ENCODE measurements around the gene DGKD. TPM values are rescaled to one million over a fixed set of nuclear protein-coding genes. Genes with fewer than 3 reads are reported as not detected.
A peak's percentile ranks its signal among the peaks of the same experiment; 100 is the strongest.

DGKD gene
- total and polyA plus RNA-seq, 11 donors = 15.5 to 88.6 (median 43.0) TPM

- peaks cover 0 to 93% (median 69%) of the 10 kb centered on the region in 9 donors for H3K36me3 ChIP-seq
- intact Hi-C loops (cut with DNase I) = no loop called here
- 58 to 75% (median 69%) methylated on average over 5 of the region's 5 CpGs for WGBS, 4 donors
- no peak overlapping the region for H3K27ac ChIP-seq
- no peaks in the 10 kb centered on the region for H3K27me3 ChIP-seq
- no peak for TF ChIP-seq CTCF (IDR thresholded peaks at IDR 0.05)
- no peak for TF ChIP-seq POLR2A (IDR thresholded peaks at IDR 0.05)
- DNase-seq (no peak), ATAC-seq (no peak)
- H3K9me3 ChIP-seq = no peaks in the 10 kb centered on the region
- H3K4me3 ChIP-seq = no peak overlapping the region
- H3K4me1 ChIP-seq = peaks cover 0 to 21% (median 9%) of the 10 kb centered on the region in 12 donors
Observed at GRCh38 chr2:233482616-233483015, 128.3 kb downstream of the DGKD start.

- intact Hi-C loops (cut with DNase I) = no loop called here
- no peak overlapping the region for H3K27ac ChIP-seq
- peaks cover 0 to 90% (median 81%) of the 10 kb centered on the region in 9 donors for H3K36me3 ChIP-seq
Observed at GRCh38 chr2:233485726-233486125, 131.4 kb downstream of the DGKD start.

DNA sequence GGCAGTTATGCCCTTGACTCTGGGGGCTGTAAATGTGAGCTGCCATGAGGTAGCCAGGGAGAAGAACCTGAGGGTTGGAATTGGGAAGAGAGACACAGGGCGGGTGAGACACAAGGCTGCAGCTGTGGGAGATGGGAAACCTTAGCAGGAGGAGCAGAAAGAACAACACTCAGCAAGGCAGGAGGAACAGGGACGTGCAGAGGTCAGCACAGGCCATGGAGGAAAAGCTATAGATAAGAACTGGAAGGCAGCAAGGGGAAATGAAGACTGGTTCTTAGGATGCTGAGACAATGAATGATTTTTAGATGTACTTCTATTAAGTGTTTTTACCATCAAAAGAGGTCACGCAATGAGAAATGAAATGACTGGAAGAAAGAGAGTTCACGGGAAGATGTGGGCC lies 132.1 kb downstream of the DGKD start:
- H3K9me3 ChIP-seq = no peaks in the 10 kb centered on the region
- intact Hi-C loops (cut with DNase I) = no loop called here
- peaks cover 0 to 92% (median 82%) of the 10 kb centered on the region in 9 donors for H3K36me3 ChIP-seq
- DNase-seq (no peak), ATAC-seq (no peak)
- H3K4me3 ChIP-seq = no peak overlapping the region
- TF ChIP-seq POLR2A (IDR thresholded peaks at IDR 0.05) = no peak
- no peak for TF ChIP-seq CTCF (IDR thresholded peaks at IDR 0.05)
- 81 to 90% (median 84%) methylated on average over 4 of the region's 4 CpGs for WGBS, 4 donors
- peaks cover 0 to 19% (median 9%) of the 10 kb centered on the region in 12 donors for H3K4me1 ChIP-seq
- H3K27ac ChIP-seq = peak overlapping the region in 5 of 12 donors; percentile 10 to 69 (median 44)
- H3K27me3 ChIP-seq = no peaks in the 10 kb centered on the region

More at GRCh38 chr2:233485726-233486125, 131.4 kb downstream of the DGKD start:
- no peaks in the 10 kb centered on the region for H3K9me3 ChIP-seq
- DNase-seq (no peak), ATAC-seq (no peak)
- no peaks in the 10 kb centered on the region for H3K27me3 ChIP-seq
- no peak overlapping the region for H3K4me3 ChIP-seq
- WGBS, 4 donors = 92 to 96% (median 94%) methylated on average over 15 of the region's 15 CpGs
- H3K4me1 ChIP-seq = peaks cover 0 to 19% (median 9%) of the 10 kb centered on the region in 12 donors
- TF ChIP-seq POLR2A (IDR thresholded peaks at IDR 0.05) (no peak), CTCF (IDR thresholded peaks at IDR 0.05) (no peak)

DNA sequence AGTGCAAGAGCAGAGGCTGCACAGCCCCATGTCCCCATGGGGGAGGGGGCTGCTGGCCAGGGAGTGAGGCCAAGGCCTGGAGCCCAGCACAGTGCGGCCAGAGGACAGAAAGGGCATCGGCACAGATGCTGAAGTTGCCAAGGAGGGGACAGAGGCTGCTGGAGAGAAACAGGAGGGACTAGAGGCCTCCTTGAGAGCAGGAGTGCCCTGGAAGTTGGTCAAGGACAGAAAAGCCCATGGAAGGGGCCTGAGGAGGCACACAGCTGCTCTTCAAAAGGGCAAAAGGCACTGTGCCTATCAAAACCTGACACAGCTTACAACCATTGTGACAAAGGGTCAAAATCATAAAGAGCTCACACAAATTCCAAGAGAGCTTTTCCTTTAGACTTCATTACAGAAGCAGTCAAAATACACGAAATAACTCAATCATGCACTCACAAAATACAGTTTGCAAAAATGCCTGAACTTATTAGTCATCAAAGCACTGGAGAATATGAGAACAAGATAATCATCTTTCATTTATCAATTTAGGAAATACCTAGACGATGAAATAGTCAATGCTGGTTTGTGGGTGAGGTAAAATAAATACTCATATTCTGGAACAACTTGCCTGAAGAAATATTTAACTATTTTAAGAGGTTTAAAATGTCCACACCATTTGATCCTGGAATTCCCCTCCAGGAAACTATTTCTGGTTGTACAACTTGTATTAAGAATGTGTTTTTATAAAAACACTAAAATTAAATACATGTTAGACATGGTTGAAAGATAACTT lies 132.7 kb downstream of the DGKD start:
- Histone ChIP-seq H3K4me3 (no peak overlapping the region), H3K4me1 (peaks cover 0 to 16% (median 9%) of the 10 kb centered on the region in 12 donors), H3K36me3 (peaks cover 0 to 94% (median 81%) of the 10 kb centered on the region in 9 donors), H3K9me3 (no peaks in the 10 kb centered on the region), H3K27me3 (no peaks in the 10 kb centered on the region), H3K27ac (peak overlapping the region in 5 of 12 donors; percentile 10 to 69 (median 44))
- ATAC-seq (peak; percentile 34 to 77 (median 56)), DNase-seq (peak in 1 of 5 donors; percentile 34)
- 38 to 65% (median 47%) methylated on average over 4 of the region's 4 CpGs for WGBS, 4 donors
- no peak for TF ChIP-seq CTCF (IDR thresholded peaks at IDR 0.05)
- no peak for TF ChIP-seq POLR2A (IDR thresholded peaks at IDR 0.05)
- intact Hi-C loops (cut with DNase I) = no loop called here
